GM19324 (cell line): ENCODE measurements around the gene GALNTL6.
A peak's percentile ranks its signal among the peaks of the same experiment; 100 is the strongest.
"Not testable (repeated sequence)": the region's sequence is repeated elsewhere in the genome, so short reads cannot be mapped to it uniquely, and the experiment has no call there.

Experiments
- ATAC-seq: cut with Tn5 transposase; IDR thresholded peaks from one replicate; pipeline ENCODE4 v1.9.1; 2021; ENCODE audit warnings: mild to moderate bottlenecking, moderate library complexity; ENCODE audit not compliant: unreplicated experiment, low FRiP score

The GALNTL6 gene

DNA sequence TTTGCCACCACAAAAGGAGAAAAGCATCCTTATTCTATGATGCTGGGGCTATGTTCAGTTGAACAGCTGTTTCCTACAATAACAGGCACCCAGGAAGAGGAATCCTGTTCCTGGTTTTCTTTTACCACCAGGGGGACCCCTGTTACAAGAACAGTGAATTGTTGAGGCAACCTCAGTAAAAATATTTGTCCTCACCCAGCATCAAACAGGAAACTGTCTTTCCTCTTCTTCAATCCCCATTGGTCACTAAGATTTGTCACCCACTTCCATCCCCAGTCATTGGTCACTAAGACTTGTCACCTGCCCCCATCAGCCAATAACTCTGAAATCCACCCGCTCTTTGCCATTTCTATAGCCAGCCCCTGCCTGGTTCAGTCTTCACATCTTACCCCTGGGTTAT lies 1211.9 kb downstream of the GALNTL6 start:
- peak; percentile 63 for ATAC-seq

- ATAC-seq = no peak
Observed at GRCh38 chr4:173037242-173037641, 1224.0 kb downstream of the GALNTL6 start.

DNA sequence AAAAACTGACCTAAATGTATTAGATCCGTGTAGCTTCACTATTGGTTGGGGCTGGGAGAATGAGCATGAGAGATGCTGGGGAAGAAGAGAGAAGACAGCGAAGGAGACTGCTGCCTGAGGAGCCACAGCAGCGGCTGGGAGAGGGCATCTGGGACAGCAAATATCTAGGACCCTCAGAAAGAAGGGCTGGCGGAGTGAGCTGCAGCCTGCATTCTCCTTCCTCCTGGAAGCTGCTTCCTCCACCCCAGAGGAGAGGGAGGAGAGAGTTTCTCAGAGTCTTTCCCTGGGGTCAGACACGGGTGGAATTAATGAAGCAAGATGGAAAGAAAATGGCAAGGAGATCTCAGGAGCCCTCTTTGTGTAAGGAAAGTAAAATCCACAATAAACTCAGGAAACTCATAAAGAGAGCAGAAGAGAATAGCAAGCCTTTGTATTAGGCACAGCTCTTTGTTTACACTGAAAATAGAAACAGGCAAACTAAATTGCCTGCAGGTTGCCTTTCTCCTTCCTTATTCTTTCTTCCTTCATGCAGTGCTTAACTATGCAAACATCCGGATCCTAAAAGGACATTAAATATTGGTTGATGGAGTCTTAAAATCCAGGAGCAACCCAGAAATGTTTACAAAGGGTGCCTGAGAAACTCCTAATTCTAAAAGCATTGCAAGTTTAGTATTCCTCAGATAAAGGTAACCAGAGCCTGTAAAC lies 1225.1 kb downstream of the GALNTL6 start:
- ATAC-seq = no peak

DNA sequence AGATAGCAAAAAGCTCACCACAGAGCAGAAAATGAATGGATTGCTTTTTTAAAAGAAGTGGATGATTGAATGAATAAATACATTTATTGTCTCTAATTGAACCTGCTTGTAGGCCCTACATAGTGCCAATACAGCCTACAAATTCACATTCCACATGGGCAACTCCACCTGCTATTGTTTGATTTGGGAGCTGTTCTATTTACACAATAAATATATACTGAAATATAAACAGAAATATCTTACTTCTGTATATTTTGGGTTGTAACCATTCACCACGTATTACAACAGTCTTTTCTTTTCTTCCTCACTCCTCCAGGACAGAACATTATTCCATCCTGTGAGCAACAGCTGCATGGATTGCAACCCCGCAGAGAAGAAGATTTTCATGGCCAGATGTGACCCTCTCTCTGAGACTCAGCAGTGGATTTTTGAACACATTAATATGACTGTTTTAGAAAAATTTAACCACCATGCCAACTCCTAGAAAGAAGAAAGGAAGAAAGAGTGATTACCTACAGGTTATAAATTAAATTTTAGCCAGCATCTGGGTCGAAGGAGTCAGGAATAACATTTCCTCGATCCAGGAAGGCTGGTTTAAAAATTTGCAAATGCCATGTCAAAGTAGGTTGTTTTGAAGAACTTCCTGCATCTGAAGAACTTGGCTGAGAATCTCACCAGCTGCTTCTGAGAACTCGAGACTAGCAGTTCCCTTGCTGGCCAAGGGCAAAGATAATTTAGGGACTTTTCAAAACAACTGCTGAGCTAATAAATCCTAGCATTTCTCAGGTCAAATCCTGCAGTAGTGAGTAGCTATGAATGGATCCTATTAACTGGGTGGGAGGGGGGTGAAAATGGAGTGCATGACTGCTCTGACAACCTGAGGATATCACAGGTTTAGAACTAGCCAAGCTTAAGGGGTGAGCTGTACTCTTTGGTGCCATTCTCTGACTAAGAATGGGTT lies 1226.7 kb downstream of the GALNTL6 start:
- no peak for ATAC-seq

DNA sequence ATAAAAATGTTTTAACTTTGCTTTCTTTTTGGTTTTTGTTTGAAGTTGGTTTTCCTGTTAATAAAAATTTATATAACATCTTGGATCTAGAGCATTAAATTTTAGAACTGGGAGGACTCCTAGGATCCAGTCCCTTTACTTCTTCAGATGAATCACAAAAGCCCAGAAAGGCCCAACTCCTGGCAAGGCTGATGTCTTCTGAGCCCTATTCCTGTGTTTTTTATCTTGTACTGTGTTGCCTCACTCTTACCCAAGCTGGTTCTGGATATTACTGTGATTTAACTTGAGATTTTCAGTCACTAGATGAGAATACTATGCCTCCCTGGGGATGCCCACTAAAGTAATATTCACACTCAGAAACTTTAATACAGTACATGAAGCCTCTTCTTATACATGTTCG lies 1228.3 kb downstream of the GALNTL6 start:
- ATAC-seq = no peak

- ATAC-seq = not testable (repeated sequence)
Observed at GRCh38 chr4:173042139-173042538, 1228.9 kb downstream of the GALNTL6 start.

- no peak for ATAC-seq
Observed at GRCh38 chr4:173044340-173044739, 1231.1 kb downstream of the GALNTL6 start.

DNA sequence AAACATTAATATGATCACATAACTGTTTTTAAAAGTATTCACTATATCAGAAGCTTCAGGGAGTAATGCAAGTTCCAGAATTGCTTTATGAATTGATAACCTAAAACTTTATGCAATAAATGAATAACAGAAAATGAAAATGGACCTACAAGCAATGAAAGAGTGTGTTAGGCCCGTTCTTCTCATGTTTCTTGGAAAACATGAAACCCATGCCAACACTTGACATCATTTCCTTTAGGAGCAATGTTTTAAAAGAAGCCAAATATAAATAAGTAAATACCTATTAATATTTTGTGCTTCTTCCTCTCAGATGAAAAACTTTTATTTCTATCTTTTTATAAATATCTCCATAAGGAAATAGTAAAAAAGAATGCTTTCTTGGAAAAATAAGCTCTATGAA lies 1232.4 kb downstream of the GALNTL6 start:
- no peak for ATAC-seq

- ATAC-seq = no peak
Observed at GRCh38 chr4:173046144-173046543, 1232.9 kb downstream of the GALNTL6 start.

- ATAC-seq = no peak
Observed at GRCh38 chr4:173046818-173047217, 1233.6 kb downstream of the GALNTL6 start.

DNA sequence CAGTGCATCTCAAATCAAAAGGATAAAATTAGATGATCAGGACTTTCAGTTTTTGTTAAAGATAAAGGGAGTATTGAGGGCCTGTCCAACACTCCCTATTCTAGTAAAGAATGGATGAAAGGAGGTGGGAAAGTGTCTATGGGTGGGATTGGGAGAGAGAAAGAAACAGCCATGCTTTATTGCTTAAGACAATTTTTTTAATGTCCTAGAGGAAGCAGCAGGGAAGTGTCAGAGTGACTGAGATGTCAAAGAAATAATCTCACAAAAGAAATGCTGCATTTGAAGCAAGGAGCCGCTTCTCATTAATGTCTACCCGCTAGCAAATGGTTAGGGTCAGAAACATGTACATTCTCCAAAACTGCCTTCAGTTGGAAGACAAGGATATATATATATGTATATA lies 1238.0 kb downstream of the GALNTL6 start:
- ATAC-seq = no peak

DNA sequence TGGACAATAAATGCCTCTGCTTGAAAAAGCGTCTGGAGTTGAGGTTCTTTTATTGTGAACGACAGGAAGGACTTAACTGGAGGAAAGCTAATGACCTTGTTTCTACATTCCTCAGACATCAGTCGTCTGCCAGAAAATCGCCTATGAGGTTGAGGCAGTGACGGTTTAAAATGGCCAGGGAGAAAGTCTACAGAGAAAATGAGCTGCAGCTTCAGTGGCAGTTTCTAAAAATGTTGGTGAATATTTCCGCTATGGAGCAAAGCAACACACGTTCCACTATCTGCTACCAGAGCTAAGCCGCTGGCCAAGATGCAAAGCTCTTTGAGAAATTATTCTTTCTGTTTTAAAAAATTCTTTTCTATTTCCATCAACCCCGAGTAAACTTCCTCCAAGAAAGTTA lies 1238.5 kb downstream of the GALNTL6 start:
- ATAC-seq = no peak

- ATAC-seq = no peak
Observed at GRCh38 chr4:173052439-173052838, 1239.2 kb downstream of the GALNTL6 start.

- no peak for ATAC-seq
Observed at GRCh38 chr4:173056271-173056670, 1243.1 kb downstream of the GALNTL6 start.

GRCh38 chr4:173056710-173057109 lies 1243.5 kb downstream of the GALNTL6 start:
- no peak for ATAC-seq

DNA sequence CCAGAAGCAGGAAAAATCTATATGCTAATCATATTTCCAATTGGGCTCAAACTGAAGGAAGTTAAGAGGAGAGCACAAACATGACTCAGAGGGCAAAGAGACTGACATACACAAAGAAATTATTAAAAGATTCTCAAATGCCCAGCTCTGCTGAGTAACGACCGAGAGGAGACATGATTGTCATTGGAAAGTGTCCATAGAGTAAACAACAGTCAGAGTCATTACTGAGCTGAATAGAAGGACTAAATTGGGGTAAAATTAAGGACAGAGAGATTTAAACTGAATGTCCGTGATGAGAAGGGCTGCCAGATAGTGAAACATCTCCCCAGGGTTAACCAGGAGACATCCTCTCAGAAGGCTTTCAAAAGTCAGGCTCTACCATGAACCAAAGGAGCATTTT lies 1244.2 kb downstream of the GALNTL6 start:
- no peak for ATAC-seq

DNA sequence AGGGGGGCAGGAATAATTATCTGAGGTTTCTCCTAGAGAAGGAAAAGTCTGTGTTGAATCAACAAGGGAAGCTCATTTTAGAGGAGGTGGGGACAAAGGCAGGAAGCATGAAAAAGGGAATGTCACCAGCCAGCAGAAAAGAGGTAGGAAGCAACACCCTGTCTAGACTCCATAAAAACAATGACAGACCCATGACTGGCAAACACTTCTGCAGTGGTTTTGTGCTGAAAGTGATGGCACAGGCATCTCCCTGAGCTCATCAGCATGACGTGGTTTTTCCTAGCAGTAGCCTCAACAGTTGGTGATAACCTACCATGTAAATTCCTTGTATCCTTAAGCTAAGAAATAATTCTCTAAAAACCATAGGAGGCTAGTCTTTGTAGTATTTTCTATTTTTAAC lies 1244.7 kb downstream of the GALNTL6 start:
- ATAC-seq = no peak

DNA sequence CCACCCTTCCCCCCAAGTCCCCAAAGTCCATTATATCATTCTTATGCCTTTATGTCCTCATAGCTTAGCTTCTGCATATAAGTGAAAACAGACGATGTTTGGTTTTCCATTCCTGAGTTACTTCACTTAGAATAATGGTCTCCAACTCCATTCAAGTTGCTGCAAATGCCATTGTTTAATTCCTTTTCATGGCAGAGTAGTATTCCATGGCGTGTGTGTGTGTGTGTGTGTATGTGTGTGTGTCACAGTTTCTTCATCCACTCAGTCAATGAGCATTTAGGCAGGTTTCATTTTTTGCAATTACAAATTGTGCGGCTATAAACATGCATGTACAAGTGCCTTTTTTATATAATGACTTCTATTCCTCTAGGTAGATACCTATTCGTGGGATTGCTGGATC lies 1248.0 kb downstream of the GALNTL6 start:
- ATAC-seq = no peak

GRCh38 chr4:173073939-173074500 lies 1260.8 kb downstream of the GALNTL6 start:
- ATAC-seq = no peak

GRCh38 chr4:173074501-173074946 lies 1261.3 kb downstream of the GALNTL6 start:
- no peak for ATAC-seq

GRCh38 chr4:173076903-173077634 lies 1263.9 kb downstream of the GALNTL6 start:
- ATAC-seq = no peak
